Left lung (tissue), 10 donors: Measurements from ENCODE around the gene LRRC25. TPM values are rescaled to one million over a fixed set of nuclear protein-coding genes. Genes with fewer than 3 reads are reported as not detected.

ENCODE experiments used
- ATAC-seq: fragments of 200-7000 bp; cut with Tn5 transposase; one replicate; pipeline ENCODE4 v1.9.1; 2020; ENCODE audit warnings: moderate library complexity
- DNase-seq, 4 donors: peaks; one replicate each; pipeline ENCODE4 v3.0.0-alpha.2; 2013 to 2020
- H3K27ac ChIP-seq, 2 donors: fragments of 200-600 bp; sonication (generic) in 1 of 2; one replicate each; pipeline versions ENCODE4 v1.5.0 to v1.8.0; 2020 to 2021
- H3K27me3 ChIP-seq, 2 donors: fragments of 200-600 bp; sonication (generic) in 1 of 2; one replicate each; pipeline versions ENCODE4 v1.5.0 to v1.8.0; 2020 to 2021
- H3K36me3 ChIP-seq, 2 donors: fragments of 200-600 bp; sonication (generic) in 1 of 2; one replicate each; pipeline versions ENCODE4 v1.5.0 to v1.8.0; 2020 to 2021
- H3K4me1 ChIP-seq, 2 donors: fragments of 200-600 bp; one replicate each; pipeline ENCODE4 v1.8.0; 2021
- H3K4me3 ChIP-seq, 2 donors: fragments of 200-600 bp; sonication (generic) in 1 of 2; one replicate each; pipeline versions ENCODE4 v1.5.0 to v1.8.0; 2020 to 2021; ENCODE audit warnings: mild to moderate bottlenecking in 1 of 2
- H3K9me3 ChIP-seq, 2 donors: fragments of 200-600 bp; sonication (generic) in 1 of 2; one replicate each; pipeline versions ENCODE4 v1.5.0 to v1.8.0; 2020 to 2021
- intact Hi-C, 2 donors: fragments of 100-400 bp; cut with DNase I; formaldehyde crosslinking; loops; one replicate each; pipeline versions ENCODE4 v1.11.2 to v1.14.2; 2022
- polyA plus RNA-seq, 6 donors: library from polyadenylated mRNA; unstranded; fragments of 120-200 nt; gene quantifications; one replicate each; pipeline ENCODE4 v1.2.1, GENCODE V29; 2013; ENCODE audit not compliant: insufficient read length in 6 of 6
- total RNA-seq, 2 donors: library from RNA; stranded (reverse); fragmentation: NEBNext Ultra II Directional; extraction: Animal tissue kit (Norgen Biotek cat#: 25700); gene quantifications; one replicate each; pipeline ENCODE4 v1.2.1, GENCODE V29; 2021
- TF ChIP-seq, protein P1 (sequence below), 2 donors: fragments of 200-600 bp; sonication (generic) in 1 of 2; IDR thresholded peaks; one replicate each; pipeline versions ENCODE4 v1.5.0 to v1.8.0; 2021; ENCODE audit warnings: antibody characterized with exemption in 2 of 2
- donor health status: DM: no; HTN: yes; CAD: no.
- donor health status: DM: no; HTN: no; CAD: no.

The LRRC25 gene
- total and polyA plus RNA-seq, 8 donors = 1.3 to 53.7 (median 1.6) TPM

DNA sequence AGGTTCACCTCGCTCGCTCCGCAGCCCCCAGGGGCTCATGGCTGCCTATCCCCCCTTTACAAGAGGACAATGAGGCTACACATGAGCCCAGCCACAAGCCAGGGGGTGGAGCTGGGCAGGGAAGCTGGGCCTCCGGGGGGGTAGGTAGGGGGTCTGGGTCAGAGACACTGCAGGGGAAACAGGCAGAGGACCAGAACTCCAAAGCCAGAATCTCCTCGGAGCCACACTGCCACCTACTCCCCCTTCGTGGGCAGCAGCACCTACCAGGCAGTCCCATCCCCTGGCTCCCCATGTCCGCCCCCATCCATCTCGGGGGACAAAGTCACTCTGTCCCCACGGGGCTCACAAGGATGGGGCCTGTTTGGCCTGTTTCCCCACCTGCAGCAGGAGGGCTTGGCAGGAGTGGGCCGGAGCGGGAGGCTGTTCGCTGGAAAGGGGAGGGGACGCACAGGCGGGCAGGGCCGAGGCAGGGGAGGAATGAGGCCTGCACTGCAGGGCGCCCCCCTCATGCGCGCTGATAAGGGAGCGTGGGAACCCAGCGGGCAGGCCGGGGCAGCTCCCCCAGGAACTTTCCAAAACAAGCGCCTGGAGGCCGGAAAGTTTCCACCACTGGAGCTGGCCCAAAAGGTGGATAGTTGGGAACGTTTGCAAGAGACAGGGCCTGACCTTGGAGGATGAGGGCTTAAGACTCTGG lies 41.1 kb upstream of the LRRC25 start:
- intact Hi-C loops = no loop called here
- Histone ChIP-seq H3K27ac (peak overlapping the region; percentile 9 to 47), H3K36me3 (peaks cover 0 to 17% of the 10 kb centered on the region in 2 donors), H3K4me1 (peaks cover 4 to 43% of the 10 kb centered on the region in 2 donors), H3K9me3 (no peaks in the 10 kb centered on the region), H3K4me3 (peak overlapping the region; percentile 43 to 48), H3K27me3 (peaks cover 0 to 51% of the 10 kb centered on the region in 2 donors)
- no peak for ATAC-seq
- TF ChIP-seq, protein P1, sequence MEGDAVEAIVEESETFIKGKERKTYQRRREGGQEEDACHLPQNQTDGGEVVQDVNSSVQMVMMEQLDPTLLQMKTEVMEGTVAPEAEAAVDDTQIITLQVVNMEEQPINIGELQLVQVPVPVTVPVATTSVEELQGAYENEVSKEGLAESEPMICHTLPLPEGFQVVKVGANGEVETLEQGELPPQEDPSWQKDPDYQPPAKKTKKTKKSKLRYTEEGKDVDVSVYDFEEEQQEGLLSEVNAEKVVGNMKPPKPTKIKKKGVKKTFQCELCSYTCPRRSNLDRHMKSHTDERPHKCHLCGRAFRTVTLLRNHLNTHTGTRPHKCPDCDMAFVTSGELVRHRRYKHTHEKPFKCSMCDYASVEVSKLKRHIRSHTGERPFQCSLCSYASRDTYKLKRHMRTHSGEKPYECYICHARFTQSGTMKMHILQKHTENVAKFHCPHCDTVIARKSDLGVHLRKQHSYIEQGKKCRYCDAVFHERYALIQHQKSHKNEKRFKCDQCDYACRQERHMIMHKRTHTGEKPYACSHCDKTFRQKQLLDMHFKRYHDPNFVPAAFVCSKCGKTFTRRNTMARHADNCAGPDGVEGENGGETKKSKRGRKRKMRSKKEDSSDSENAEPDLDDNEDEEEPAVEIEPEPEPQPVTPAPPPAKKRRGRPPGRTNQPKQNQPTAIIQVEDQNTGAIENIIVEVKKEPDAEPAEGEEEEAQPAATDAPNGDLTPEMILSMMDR (IDR thresholded peaks at IDR 0.05) = no peak
- DNase-seq = peak in 1 of 4 donors; percentile 66

DNA sequence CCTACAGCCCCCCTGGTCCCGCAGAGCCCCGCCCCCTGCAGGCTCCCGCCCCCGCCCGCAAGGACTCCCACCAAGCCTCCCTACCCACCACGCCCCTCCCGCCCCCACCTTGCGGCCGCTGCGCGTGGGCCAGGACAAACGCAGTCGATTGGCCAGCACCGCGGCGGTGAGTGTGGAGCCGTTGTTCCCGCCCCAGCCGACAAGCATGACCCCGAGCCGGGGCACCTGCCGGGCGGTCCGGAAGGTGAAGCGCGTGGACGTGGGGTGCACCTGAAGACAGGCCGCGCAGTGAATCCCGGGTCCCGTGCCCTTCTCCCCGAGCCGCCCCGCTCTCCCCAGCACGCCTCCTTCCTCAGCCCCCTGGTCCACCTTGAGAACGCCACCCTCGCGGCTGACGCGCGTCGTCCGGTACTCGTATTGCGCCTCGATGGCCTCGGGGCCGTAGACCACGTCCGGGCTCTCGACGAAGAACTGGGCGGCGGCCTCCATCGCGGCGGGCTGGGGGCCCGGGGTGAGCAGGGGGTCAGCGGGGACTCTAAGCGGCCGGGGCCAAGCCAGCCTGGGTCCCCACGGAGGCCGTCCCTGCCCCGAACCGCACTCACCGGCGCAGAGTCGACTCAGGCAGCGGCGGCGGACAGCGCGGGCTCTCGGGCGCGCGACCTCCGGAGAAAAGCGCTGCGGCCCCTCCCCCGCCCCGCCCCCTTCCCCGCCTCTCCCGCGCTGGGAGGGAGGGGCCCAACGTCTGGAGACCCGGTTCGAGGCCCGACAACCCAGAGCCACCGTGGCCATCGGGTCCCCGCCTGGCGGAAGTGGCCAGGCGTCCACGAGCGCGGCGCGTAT lies 40.3 kb upstream of the LRRC25 start, which contains the start of gene ISYNA1:
Gene ISYNA1, minus strand, starts transcription at position 643 of the 840 bp plus-strand sequence. Its CDS starts 154 bp downstream, at position 489.
- peaks cover 0 to 9% of the 10 kb centered on the region in 2 donors for H3K36me3 ChIP-seq
- no peaks in the 10 kb centered on the region for H3K9me3 ChIP-seq
- peaks cover 0 to 59% of the 10 kb centered on the region in 2 donors for H3K27me3 ChIP-seq
- H3K4me1 ChIP-seq = peaks cover 9 to 50% of the 10 kb centered on the region in 2 donors
- DNase-seq = peak in 1 of 4 donors; percentile 52
- intact Hi-C loops = no loop called here
- peak within 1 kb of the TSS; percentile 20 to 47 for H3K27ac ChIP-seq
- peak; percentile 47 for ATAC-seq
- H3K4me3 ChIP-seq = peak within 1 kb of the TSS; percentile 43 to 48
- TF ChIP-seq, protein P1 (IDR thresholded peaks at IDR 0.05) = no peak

DNA sequence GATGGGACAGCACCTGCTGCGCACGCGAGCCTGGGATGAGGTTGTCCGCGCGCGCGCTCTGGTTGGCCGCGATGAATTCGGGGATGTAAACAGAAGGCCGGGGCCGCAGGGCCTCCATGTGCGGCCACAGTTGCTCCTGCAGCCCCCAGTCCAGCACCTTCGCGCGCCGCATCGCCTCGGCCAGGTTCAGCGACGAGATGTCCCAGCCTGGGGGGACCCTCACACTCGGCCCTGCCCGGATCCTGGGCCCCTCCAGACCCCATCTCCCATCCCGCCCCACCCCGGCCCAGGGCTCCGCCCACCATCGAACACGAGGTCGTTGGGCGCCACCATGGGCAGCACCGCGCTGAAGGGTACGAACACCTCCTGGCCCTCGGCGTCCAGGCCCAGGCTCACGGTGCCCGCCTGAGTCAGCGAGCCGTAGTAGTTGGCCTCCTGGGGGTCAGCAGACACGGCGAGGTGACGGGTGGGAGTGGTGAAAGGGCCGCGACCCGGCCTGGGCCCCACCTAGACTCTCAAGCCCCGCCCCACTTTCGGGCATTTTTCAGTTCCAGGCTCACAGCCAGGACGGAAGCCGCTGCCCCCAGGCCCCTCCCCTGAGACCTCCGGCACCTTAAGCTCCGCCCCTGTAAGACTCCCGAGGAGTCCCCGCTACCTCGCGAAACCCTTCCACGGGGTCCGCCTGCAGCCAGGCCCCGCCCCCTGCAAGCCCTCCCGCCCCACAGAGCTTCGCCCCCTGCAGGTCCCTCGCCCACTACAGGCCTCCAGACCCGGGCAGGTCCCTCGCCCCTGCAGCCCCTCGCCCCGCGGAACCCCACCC lies 39.5 kb upstream of the LRRC25 start:
- H3K4me1 ChIP-seq = peaks cover 11 to 54% of the 10 kb centered on the region in 2 donors
- peaks cover 0 to 60% of the 10 kb centered on the region in 2 donors for H3K27me3 ChIP-seq
- H3K9me3 ChIP-seq = no peaks in the 10 kb centered on the region
- H3K36me3 ChIP-seq = peaks cover 0 to 8% of the 10 kb centered on the region in 2 donors
- peak; percentile 61 for ATAC-seq
- DNase-seq = peak in 3 of 4 donors; percentile 74 to 89 (median 79)
- peak overlapping the region; percentile 43 to 48 for H3K4me3 ChIP-seq
- intact Hi-C loops = no loop called here
- TF ChIP-seq, protein P1 (IDR thresholded peaks at IDR 0.05) = no peak
- peak overlapping the region in 1 of 2 donors; percentile 20 for H3K27ac ChIP-seq

DNA sequence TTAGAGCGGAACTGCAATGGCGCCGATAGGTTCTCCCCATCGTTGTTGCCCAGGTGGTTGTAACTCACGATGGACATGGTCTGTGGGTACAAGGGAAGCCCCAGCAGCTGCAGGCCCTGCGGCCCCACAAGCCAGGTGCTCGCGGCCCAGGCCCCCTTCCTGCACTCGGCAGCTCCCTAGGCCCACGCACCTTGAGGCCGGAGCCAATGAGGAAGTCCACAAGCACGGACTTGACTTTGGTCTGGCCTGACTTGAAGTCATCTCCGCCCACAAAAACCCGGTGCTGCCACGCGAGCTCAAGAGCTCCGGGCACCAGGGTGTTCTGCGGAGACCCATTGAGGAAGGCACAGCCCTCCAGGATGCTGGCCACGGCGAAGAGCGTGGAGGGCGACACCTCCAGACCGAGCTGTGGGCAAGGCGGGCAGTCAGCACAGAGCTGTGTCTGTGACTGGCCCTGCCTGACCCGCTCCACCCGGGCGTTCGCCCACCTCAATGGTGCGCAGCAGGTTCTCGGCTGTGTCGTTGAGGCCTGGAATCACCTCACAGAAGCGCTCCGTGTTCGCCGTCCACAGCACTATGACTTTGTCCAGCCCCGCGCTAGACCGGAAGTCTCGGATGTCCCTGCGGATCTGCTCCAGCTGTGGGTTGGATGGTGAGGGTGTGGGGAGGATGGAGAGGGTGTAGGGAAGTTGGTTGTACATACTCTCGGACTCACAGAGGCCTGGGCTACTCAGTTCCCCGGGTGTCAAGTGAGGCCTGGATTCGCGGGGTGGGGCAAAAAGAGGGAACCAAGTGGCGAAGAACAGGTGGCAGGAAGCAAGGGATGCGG lies 38.6 kb upstream of the LRRC25 start:
- ATAC-seq (no peak), DNase-seq (no peak)
- Histone ChIP-seq H3K4me1 (peaks cover 11 to 54% of the 10 kb centered on the region in 2 donors), H3K4me3 (no peak overlapping the region), H3K27me3 (peaks cover 0 to 60% of the 10 kb centered on the region in 2 donors), H3K27ac (peak overlapping the region in 1 of 2 donors; percentile 20), H3K9me3 (no peaks in the 10 kb centered on the region), H3K36me3 (peaks cover 0 to 8% of the 10 kb centered on the region in 2 donors)
- TF ChIP-seq, protein P1 (IDR thresholded peaks at IDR 0.05) = no peak
- intact Hi-C loops = no loop called here
